Chondrocyte (in vitro differentiated cells): ENCODE results near the gene CST7. TPM values are rescaled to one million over a fixed set of nuclear protein-coding genes. Genes with fewer than 3 reads are reported as not detected.

Experiments
- DNase-seq: peaks from one replicate; pipeline ENCODE4 v3.0.0; 2021; ENCODE audit warnings: mixed read lengths, low spot score
- H3K27ac Mint-ChIP-seq: one replicate; pipeline ENCODE4 v1.8.0; 2021; ENCODE audit warnings: mild to moderate bottlenecking, moderate library complexity, mixed read lengths; ENCODE audit not compliant: unreplicated experiment
- H3K27me3 Mint-ChIP-seq: 2 replicates; pipeline ENCODE4 v1.8.0; 2021; ENCODE audit warnings: low read depth, mixed read lengths
- H3K36me3 Mint-ChIP-seq: 2 replicates; pipeline ENCODE4 v1.8.0; 2021; ENCODE audit warnings: low read depth, mixed read lengths
- H3K4me1 Mint-ChIP-seq: 2 replicates; pipeline ENCODE4 v1.8.0; 2021; ENCODE audit warnings: low read depth, mild to moderate bottlenecking, mixed read lengths
- H3K4me3 Mint-ChIP-seq: one replicate; pipeline ENCODE4 v1.8.0; 2021; ENCODE audit warnings: mild to moderate bottlenecking, moderate library complexity, mixed read lengths; ENCODE audit not compliant: unreplicated experiment
- H3K9me3 Mint-ChIP-seq: 2 replicates; pipeline ENCODE4 v1.8.0; 2021; ENCODE audit warnings: low read depth, mixed read lengths
- total RNA-seq: library from RNA; stranded (reverse); gene quantifications from 3 replicates; pipeline ENCODE4 v1.2.1, GENCODE V29; 2021
- TF ChIP-seq, protein P1 (sequence below): fragments of 200-600 bp; sonication (generic); IDR thresholded peaks from 2 replicates; pipeline ENCODE4 v1.5.0; 2021; ENCODE audit warnings: antibody characterized with exemption, mild to moderate bottlenecking, moderate library complexity

CST7 gene
- total RNA-seq, 1 donor from 2014 or later, result not detected

- Mint-ChIP-seq H3K4me1 (peaks cover 2% of the 10 kb centered on the region), H3K27ac (no peak overlapping the region), H3K9me3 (peaks cover 1% of the 10 kb centered on the region), H3K4me3 (no peak overlapping the region), H3K36me3 (peaks cover 15% of the 10 kb centered on the region), H3K27me3 (no peaks in the 10 kb centered on the region)
- TF ChIP-seq, protein P1, sequence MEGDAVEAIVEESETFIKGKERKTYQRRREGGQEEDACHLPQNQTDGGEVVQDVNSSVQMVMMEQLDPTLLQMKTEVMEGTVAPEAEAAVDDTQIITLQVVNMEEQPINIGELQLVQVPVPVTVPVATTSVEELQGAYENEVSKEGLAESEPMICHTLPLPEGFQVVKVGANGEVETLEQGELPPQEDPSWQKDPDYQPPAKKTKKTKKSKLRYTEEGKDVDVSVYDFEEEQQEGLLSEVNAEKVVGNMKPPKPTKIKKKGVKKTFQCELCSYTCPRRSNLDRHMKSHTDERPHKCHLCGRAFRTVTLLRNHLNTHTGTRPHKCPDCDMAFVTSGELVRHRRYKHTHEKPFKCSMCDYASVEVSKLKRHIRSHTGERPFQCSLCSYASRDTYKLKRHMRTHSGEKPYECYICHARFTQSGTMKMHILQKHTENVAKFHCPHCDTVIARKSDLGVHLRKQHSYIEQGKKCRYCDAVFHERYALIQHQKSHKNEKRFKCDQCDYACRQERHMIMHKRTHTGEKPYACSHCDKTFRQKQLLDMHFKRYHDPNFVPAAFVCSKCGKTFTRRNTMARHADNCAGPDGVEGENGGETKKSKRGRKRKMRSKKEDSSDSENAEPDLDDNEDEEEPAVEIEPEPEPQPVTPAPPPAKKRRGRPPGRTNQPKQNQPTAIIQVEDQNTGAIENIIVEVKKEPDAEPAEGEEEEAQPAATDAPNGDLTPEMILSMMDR, result no peak
- no peak for DNase-seq
Observed at GRCh38 chr20:24984961-24985640, 36.0 kb downstream of the CST7 start.

DNA sequence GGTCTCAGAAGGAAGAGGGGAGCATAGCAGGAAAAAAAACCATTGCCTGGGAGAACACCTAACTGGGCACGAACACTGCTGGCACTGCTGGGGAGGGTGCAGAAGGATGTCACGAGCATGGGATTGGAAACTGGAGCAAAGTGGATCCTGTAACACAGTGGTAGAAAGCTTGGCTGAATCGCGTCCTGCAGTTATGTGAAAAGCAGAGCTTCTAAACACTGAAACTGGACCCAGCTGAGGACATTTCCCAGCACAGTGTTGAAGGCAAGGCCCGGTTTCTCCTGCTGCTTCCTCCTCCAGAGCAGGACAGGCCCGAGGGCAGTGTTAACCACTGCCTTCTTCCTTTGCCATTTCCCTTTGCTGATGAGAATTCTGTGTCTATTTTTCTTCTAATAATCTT is 36.7 kb downstream of the CST7 start:
- no peak overlapping the region for H3K27ac Mint-ChIP-seq
- H3K4me1 Mint-ChIP-seq, result peaks cover 9% of the 10 kb centered on the region
- H3K27me3 Mint-ChIP-seq, result no peaks in the 10 kb centered on the region
- TF ChIP-seq, protein P1, result no peak
- H3K4me3 Mint-ChIP-seq, result no peak overlapping the region
- H3K36me3 Mint-ChIP-seq, result peaks cover 12% of the 10 kb centered on the region
- DNase-seq, result no peak
- no peaks in the 10 kb centered on the region for H3K9me3 Mint-ChIP-seq

DNA sequence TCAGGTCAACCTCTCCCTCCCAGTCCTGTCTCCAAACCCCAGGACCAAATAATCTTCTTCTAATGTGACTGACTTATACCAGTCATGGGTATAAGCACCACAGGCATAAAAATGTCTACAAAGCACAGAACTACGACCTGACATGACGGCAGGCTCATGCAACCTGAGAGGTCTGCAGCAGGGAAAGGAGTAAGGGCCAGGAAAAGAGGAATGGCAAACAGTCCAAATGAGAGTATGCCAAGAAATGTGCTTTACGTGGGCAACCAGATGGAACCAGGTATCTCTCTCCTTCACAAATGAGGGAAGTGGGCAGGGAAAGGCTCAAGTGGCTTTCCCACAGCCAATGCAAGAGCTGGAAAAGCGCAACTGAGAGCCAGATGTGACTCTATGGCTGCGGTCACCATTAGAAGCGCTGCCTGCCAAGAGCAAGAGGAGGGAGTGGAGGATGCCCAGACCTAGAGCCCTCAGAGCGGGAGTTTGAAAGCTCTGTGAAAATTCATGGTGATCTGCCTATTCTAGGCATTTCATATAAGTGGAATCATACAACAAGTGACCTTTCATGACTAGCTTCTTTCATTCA is 37.5 kb downstream of the CST7 start:
- Mint-ChIP-seq H3K36me3 (peaks cover 6% of the 10 kb centered on the region), H3K4me1 (peaks cover 16% of the 10 kb centered on the region), H3K9me3 (no peaks in the 10 kb centered on the region), H3K4me3 (no peak overlapping the region), H3K27me3 (no peaks in the 10 kb centered on the region), H3K27ac (no peak overlapping the region)
- DNase-seq, result no peak
- TF ChIP-seq, protein P1, result no peak

DNA sequence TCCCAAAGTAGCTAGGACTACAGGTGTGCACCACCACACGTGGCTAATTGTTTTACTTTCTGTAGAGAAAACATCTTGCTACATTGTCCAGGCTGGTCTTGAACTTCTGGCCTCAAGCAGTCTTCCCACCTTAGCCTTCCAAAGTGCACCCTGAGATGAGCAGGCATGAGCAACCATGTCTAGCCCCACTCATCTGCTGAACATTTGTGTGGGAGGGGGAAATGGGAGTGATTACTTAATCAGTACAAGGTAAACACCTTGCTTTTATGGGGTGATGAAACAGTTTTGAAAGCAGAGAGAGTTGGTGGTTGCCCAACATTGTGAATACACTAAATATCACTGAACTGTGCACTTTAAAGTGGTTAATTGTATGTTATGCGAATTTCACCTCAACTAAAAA is 38.2 kb downstream of the CST7 start:
- Mint-ChIP-seq H3K27ac (no peak overlapping the region), H3K4me1 (peaks cover 21% of the 10 kb centered on the region), H3K27me3 (no peaks in the 10 kb centered on the region), H3K36me3 (peaks cover 5% of the 10 kb centered on the region), H3K9me3 (no peaks in the 10 kb centered on the region), H3K4me3 (no peak overlapping the region)
- no peak for DNase-seq
- TF ChIP-seq, protein P1, result no peak

DNA sequence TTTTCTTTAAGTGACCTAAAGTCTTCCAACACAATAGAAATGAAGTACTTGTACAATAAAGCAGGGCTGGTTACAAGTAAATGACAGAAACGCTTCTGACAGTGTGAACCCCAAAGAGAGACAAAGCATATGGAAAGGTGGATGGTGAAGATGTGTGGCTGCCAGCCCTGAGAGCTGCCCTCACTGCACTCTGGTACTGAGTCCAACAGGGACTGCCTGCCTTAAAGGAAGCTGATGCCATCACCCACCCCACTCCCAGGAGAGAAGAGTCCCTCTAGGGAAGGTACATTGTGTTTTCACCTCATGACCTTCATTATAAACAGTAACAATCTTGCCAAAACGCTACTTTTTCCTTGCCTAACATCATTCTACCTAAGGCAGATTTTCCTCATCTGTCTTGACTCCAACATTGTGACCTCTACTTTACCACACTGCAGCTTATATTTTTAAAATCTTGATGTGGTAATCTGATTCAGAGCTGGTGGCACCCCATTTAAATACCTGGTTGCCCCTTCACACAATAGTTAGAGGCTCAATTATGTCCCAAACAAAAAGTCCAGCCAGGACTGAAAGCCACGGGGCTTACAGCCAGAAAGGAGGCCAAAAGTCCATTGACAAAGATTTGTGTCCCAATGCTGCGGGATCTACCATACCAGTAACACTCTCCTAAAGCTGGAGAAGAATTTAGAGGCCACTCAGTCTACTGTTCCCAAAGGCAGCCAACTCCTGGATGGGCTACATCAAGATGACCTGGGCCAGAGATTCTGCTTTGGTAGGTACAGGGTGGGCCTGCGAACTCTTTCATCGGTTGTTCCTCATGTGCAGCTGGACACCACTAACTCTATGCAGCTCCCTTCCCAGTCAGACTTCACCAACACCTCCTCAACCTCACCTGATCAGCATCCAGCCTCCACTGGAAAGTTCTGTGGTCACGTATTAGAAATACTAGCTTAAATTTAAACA is 39.1 kb downstream of the CST7 start:
- Mint-ChIP-seq H3K4me1 (peaks cover 22% of the 10 kb centered on the region), H3K27ac (no peak overlapping the region), H3K9me3 (no peaks in the 10 kb centered on the region), H3K4me3 (no peak overlapping the region), H3K36me3 (no peaks in the 10 kb centered on the region), H3K27me3 (no peaks in the 10 kb centered on the region)
- TF ChIP-seq, protein P1, result no peak
- DNase-seq, result no peak
